D721Med (cell line): ENCODE results near the gene AMDHD2.

Source experiments
- DNase-seq: peaks from one replicate; pipeline ENCODE4 v3.0.0; 2011; ENCODE audit warnings: low spot score; ENCODE audit not compliant: insufficient read length
- FAIRE-seq: peaks from 2 replicates; lab custom pipeline; 2011; peaks lifted over from hg19 to GRCh38; lab: Jason Lieb, UNC
- TF ChIP-seq, protein P1 (sequence below): IDR thresholded peaks from 2 replicates; pipeline ENCODE4 v1.5.1; 2012; ENCODE audit warnings: mild to moderate bottlenecking, control low read depth; ENCODE audit not compliant: insufficient read depth; ENCODE audit errors: missing control alignments

Gene AMDHD2

DNA sequence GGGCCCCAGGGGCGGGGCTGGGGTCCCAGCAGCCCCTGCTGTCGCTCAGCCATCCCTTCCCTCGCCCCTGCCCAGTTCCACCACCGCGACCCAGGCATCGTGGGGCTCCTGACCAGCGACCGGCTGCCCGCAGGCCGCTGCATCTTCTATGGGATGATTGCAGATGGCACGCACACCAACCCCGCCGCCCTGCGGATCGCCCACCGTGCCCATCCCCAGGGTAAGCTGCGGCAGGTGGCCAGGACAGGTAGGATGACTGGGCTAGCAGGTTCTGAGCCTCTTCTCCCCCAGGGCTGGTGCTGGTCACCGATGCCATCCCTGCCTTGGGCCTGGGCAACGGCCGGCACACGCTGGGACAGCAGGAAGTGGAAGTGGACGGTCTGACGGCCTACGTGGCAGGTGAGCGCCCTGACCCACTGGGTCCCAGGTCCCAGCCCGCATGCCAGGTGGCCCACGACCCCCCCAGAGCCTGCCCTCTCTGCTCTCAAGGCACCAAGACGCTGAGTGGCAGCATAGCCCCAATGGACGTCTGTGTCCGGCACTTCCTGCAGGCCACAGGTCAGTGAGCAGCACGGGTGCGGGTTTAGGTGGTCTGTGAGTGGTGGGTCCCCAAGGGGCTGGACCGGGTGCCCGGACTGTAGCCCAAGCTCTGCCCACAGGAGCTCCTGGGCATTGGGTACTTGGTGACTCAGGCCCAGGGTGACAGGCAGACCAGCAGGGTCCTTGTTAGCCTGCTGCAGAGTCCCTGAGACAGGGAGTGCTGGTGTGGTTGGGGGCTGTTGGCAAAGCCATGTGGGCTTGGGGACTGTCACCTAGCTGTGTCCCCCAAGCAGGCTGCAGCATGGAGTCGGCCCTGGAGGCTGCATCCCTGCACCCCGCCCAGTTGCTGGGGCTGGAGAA is 8.2 kb downstream of the AMDHD2 start:
- TF ChIP-seq, protein P1, sequence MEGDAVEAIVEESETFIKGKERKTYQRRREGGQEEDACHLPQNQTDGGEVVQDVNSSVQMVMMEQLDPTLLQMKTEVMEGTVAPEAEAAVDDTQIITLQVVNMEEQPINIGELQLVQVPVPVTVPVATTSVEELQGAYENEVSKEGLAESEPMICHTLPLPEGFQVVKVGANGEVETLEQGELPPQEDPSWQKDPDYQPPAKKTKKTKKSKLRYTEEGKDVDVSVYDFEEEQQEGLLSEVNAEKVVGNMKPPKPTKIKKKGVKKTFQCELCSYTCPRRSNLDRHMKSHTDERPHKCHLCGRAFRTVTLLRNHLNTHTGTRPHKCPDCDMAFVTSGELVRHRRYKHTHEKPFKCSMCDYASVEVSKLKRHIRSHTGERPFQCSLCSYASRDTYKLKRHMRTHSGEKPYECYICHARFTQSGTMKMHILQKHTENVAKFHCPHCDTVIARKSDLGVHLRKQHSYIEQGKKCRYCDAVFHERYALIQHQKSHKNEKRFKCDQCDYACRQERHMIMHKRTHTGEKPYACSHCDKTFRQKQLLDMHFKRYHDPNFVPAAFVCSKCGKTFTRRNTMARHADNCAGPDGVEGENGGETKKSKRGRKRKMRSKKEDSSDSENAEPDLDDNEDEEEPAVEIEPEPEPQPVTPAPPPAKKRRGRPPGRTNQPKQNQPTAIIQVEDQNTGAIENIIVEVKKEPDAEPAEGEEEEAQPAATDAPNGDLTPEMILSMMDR: no peak
- DNase-seq (no peak), FAIRE-seq (no peak)

DNA sequence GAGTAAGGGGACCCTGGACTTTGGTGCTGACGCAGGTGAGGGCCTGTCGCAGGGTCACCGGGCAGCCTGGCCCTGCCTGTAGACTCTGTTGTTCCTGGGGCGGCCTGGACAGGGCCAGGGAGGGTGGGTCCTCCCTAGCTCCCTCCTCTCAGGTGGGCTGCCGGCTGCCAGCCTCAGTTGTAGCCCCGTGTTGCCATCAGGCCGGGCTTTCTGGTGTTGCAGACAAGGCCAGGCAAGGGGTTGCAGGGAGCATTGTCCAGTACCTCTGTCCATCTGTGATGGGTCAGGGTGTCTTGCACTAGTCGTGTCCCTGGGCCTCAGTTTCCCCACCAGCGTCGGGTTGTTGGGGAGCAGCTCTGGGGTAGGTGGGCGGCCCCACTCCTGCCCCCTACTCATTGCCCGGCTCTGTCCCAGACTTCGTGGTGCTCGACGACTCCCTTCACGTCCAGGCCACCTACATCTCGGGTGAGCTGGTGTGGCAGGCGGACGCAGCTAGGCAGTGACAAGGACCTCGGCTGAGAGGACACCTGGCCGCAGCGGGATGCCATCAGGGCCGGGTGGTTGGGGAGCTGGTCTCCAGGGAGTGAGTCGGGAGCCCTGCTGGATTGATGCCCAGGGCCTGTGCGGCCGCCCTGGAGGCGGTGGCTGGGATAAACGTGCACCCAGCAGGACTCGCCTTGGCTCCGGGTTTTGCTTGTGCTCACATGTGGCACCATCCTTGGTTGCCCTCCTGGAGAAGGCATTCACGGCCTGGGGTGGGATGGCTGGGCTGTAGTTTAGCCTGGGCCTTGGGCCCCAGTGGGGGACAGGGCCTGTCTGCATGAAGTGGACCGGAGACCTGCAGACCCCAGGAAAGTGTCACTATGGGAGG is 9.1 kb downstream of the AMDHD2 start:
- TF ChIP-seq, protein P1: no peak
- FAIRE-seq (no peak), DNase-seq (no peak)

DNA sequence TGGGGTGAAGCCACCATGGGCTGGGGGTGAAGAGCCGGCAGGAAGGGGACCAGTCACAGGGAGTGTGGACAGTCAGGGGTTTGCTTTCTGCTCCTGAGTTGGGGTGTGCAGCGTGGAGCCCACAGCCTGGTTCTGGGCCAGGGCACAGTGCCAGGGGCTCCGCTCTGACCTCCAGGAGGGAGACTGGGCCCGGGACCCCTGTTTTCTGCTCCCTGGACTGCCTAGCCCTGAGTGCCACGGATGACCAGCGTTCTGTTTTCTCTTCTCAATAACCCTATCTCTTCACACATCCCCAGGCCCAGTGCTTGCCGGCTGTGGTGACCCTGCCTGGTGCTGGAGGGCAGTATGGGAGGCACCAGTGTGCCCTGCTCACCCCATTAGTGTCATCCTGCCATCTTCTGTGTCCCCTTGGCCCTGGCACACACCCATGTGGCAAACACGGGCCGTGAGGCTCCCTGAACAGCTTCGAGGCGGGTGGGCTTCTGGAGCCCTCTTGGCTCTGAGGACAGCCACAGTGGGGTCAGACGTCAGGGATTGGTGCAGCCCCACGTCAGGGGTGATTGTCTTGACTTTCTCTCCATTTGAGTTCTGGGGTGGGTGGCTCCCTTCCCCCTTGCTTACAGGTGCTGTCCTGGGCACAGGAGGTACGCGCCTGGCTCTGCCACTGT is 9.9 kb downstream of the AMDHD2 start:
- no peak for FAIRE-seq
- DNase-seq: no peak
- TF ChIP-seq, protein P1: no peak

DNA sequence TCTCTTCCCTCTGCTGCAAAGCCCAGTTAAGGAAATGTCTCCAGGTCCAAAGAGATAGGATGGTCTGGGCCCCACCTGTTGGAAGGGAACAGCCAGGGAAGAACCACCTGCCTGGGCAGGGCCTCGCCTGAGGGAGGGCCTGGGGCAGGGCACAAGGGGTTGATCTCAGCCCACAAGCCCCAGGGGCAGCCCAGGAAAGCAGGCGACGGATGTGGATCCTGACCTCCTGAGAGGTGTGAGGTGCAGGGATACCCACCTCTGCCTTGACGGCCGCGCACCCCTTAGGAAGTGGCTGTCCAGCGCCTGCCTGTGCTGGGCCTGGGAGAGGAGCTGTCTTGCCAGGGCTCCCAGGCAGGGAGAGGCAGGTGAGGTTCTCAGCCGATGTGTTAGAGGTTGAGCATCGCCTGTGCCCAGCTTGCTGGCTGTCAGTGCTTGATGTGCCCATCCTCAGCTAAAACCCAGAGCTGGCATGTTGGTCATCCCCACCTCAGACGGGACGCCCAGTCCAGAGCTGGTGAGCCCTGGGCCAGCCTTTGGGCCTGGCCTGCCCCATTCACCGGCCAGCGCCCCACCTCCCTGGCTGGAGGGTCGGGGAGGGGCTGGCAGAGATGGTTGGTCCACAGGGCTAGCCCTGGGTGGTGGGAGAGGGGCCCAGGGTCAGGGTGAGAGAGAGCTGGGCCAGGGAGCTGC is 10.6 kb downstream of the AMDHD2 start:
- DNase-seq: no peak
- TF ChIP-seq, protein P1: no peak
- FAIRE-seq: no peak

DNA sequence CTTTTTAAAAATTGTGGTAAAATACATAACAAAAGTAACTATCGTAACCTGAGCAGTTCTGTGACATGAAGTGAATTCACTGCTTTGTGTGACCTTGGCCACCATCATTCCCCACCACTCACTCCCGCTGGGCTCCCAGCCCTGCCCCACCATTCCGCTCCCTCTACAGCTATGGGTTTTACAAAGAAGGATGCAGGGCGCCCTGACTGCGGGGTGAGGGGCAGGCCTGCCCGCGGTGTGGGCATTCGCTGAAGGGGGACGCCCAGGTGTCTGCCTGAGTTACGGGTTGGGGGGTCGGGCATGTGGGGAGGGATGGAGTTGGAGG is 11.2 kb downstream of the AMDHD2 start, which contains the start of gene CEMP1:
CEMP1 (minus strand) TSS at position 38 of the 325 bp plus-strand sequence. CDS start 335 bp downstream, outside the sequence.
- TF ChIP-seq, protein P1: no peak
- no peak for FAIRE-seq
- no peak for DNase-seq

DNA sequence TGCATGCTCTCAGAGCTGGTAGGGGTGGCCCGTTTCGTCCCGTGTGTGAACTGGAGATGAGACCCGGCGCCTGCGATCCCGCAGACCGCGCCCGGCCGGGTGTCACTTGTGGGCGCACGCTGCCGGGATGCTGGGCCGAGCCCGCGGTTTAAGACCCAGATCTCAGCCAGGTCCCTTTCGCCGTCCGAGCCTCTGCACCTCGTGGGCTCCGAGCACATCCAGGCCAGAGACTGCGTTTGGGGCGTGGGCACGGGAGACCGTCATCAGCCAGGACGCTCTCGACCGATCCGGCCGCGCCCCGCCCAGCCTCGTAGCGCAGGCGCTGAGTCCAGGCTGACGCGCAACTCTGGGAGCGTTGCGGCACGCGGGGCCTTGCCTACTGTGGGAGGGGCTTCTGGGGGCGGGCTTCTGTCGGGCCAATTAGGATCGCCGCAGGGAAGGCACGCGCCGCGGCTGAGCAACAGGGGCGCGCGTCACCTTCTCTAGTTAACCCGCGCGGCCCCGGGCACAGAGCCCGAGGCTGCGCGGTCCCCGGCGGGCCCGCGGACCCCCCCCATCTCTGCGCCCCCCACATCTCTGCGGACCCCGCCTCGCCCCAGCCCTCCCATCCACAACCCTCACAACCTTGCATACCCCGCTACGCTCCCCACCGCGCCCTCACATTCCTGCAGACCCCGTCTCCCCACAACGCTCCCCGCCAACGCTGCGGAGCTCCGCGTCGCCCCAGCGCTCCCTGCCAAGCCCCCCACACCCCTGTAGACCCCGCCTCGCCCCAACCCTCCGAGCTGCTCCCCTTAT is 11.7 kb downstream of the AMDHD2 start:
- TF ChIP-seq, protein P1: no peak
- DNase-seq (peak; percentile 97), FAIRE-seq (no peak)
